ENCODE results near the gene ZNF730. TPM values are rescaled to one million over a fixed set of nuclear protein-coding genes. Genes with fewer than 3 reads are reported as not detected.
"Not testable (repeated sequence)": the region's sequence is repeated elsewhere in the genome, so short reads cannot be mapped to it uniquely, and the experiment has no call there.

The ZNF730 gene
- total RNA-seq, 4 donors from 2014 or later = 1.1 TPM; not detected in 3

DNA sequence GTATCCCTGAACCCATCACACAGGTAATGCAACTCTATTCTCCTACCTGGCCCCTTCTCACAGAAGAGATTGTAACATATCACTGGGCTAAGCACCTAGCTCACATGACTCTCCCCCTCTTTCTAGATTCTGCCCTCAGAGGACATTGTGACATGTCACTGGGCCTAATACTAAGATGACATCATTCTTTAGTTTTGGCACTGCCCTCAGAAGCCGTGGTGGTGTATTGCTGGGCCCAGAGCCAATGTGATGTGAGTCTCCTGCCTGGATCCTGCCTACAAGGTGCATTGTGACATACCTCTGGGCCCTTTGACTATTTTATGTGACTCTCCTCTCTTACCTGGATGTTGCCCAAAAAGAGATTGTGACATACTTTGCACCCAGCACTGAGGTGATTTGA, 21.4 kb upstream of the ZNF730 start:
- intact Hi-C loops (cut with DNase I; ENCODE audit: low total_unique reads) = no loop called here
- no peak for DNase-seq (ENCODE audit: low spot score in 2 of 2)
- WGBS, 2 donors = 58 to 90% methylated on average over 1 of the region's 1 CpG
- TF ChIP-seq CTCF (IDR thresholded peaks at IDR 0.05) (no peak), POLR2A (IDR thresholded peaks at IDR 0.05) (no peak)
- no peak overlapping the region for H3K4me3 ChIP-seq (ENCODE audit: low read depth, poor library complexity, severe bottlenecking)

- WGBS, 2 donors = 90 to 100% methylated on average over 2 of the region's 2 CpGs
- intact Hi-C loops (cut with DNase I; ENCODE audit: low total_unique reads) = no loop called here
- no peak for TF ChIP-seq POLR2A (IDR thresholded peaks at IDR 0.05)
- no peak for TF ChIP-seq CTCF (IDR thresholded peaks at IDR 0.05)
- no peak overlapping the region for H3K4me3 ChIP-seq (ENCODE audit: low read depth, poor library complexity, severe bottlenecking)
- DNase-seq (ENCODE audit: low spot score in 2 of 2) = no peak
Observed at GRCh38 chr19:23098286-23098685, 18.5 kb upstream of the ZNF730 start.

- intact Hi-C loops (cut with DNase I; ENCODE audit: low total_unique reads) = no loop called here
- WGBS, 2 donors = 90 to 94% methylated on average over 4 of the region's 4 CpGs
- DNase-seq (ENCODE audit: low spot score in 2 of 2) = no peak
- H3K4me3 ChIP-seq (ENCODE audit: low read depth, poor library complexity, severe bottlenecking) = no peak overlapping the region
- TF ChIP-seq POLR2A (IDR thresholded peaks at IDR 0.05) = no peak
- no peak for TF ChIP-seq CTCF (IDR thresholded peaks at IDR 0.05)
Observed at GRCh38 chr19:23098988-23099387, 17.8 kb upstream of the ZNF730 start.

- H3K4me3 ChIP-seq (ENCODE audit: low read depth, poor library complexity, severe bottlenecking) = no peak overlapping the region
- DNase-seq (ENCODE audit: low spot score in 2 of 2) = no peak
- TF ChIP-seq POLR2A (IDR thresholded peaks at IDR 0.05) (no peak), CTCF (IDR thresholded peaks at IDR 0.05) (no peak)
- intact Hi-C loops (cut with DNase I; ENCODE audit: low total_unique reads) = no loop called here
- WGBS, 2 donors = 93 to 95% methylated on average over 7 of the region's 7 CpGs
Observed at GRCh38 chr19:23099966-23100365, 16.9 kb upstream of the ZNF730 start.

DNA sequence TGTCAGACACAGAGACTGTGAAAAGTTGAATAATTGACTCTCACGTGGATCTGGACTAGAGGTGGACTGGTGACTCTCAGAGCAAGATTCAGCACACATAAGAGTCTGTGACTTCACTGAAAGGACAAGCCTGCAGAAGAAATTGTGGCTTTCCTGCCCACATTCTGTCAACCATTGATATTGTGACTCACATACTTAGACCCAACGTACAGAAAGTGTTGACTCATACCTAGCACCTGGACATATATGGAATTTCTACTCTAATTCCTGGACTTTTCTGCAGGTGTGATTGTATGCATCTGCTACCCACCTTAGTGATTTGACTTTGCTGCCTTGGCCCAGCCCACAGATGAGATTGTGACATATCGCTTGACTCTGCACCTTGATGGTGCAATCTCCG, 15.6 kb upstream of the ZNF730 start:
- WGBS, 2 donors = 83 to 96% methylated on average over 4 of the region's 4 CpGs
- intact Hi-C loops (cut with DNase I; ENCODE audit: low total_unique reads) = no loop called here
- no peak for TF ChIP-seq POLR2A (IDR thresholded peaks at IDR 0.05)
- no peak for TF ChIP-seq CTCF (IDR thresholded peaks at IDR 0.05)
- no peak for DNase-seq (ENCODE audit: low spot score in 2 of 2)
- H3K4me3 ChIP-seq (ENCODE audit: low read depth, poor library complexity, severe bottlenecking) = no peak overlapping the region

- intact Hi-C loops (cut with DNase I; ENCODE audit: low total_unique reads) = no loop called here
- no peak for DNase-seq (ENCODE audit: low spot score in 2 of 2)
- H3K4me3 ChIP-seq (ENCODE audit: low read depth, poor library complexity, severe bottlenecking) = no peak overlapping the region
- TF ChIP-seq CTCF (IDR thresholded peaks at IDR 0.05) (no peak), POLR2A (IDR thresholded peaks at IDR 0.05) (no peak)
- WGBS, 2 donors = 80 to 82% methylated on average over 3 of the region's 3 CpGs
Observed at GRCh38 chr19:23118400-23118799, 1.6 kb downstream of the ZNF730 start.

- intact Hi-C loops (cut with DNase I; ENCODE audit: low total_unique reads); H3K4me3 ChIP-seq (ENCODE audit: low read depth, poor library complexity, severe bottlenecking); DNase-seq (ENCODE audit: low spot score in 2 of 2): not testable (repeated sequence)
- WGBS, 2 donors = 87 to 94% methylated on average over 8 to 10 of the region's 24 CpGs
Observed at GRCh38 chr19:23134211-23134610, 17.4 kb downstream of the ZNF730 start.

Measured in lower leg skin (tissue), 4 donors.